ENCODE results near the gene KLHL25.
"Not testable (repeated sequence)": the region's sequence is repeated elsewhere in the genome, so short reads cannot be mapped to it uniquely, and the experiment has no call there.

Gene KLHL25, protein sequence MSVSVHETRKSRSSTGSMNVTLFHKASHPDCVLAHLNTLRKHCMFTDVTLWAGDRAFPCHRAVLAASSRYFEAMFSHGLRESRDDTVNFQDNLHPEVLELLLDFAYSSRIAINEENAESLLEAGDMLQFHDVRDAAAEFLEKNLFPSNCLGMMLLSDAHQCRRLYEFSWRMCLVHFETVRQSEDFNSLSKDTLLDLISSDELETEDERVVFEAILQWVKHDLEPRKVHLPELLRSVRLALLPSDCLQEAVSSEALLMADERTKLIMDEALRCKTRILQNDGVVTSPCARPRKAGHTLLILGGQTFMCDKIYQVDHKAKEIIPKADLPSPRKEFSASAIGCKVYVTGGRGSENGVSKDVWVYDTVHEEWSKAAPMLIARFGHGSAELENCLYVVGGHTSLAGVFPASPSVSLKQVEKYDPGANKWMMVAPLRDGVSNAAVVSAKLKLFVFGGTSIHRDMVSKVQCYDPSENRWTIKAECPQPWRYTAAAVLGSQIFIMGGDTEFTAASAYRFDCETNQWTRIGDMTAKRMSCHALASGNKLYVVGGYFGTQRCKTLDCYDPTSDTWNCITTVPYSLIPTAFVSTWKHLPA

DNA sequence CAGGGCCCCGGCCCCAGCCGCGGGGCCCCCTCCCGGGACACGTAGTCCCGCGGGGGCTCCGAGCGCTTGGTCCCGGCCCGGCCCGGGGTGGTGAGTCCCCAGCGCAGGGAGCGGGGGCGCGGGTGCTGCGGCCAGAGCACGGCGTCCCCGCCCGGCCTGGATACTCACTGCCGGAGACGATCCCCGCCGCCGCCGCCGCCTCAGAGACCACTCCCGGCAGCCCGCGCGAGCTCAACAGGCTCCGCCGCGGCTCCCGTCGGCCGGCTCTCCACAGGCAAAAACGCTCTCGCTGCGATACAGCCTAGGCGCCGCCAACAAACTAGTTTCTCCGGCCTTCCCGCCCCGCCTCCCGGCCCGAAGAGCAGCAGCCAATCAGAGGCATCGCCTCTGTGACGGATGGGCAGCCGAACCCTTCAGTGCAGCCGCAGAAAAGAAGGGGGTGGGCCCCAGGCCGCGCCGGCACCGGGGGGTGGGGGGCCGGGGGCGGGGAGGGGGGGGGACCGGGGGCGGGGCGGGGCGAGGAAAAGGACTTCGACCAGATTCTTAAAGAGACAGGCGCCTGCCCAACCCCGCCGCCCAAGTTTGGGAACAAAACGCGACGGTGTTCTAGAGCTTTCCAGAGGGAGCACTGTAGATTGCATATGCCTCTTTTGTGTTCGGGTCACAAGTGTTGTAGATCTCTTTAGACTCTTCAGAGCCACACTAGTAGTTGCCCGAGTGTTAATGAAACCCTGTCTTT is at the start of gene KLHL25:
Gene KLHL25, minus strand, starts transcription at position 328 of the 739 bp plus-strand sequence. CDS start 25,115 bp downstream, outside the sequence.
- DNase-seq: peak; percentile 89

DNA sequence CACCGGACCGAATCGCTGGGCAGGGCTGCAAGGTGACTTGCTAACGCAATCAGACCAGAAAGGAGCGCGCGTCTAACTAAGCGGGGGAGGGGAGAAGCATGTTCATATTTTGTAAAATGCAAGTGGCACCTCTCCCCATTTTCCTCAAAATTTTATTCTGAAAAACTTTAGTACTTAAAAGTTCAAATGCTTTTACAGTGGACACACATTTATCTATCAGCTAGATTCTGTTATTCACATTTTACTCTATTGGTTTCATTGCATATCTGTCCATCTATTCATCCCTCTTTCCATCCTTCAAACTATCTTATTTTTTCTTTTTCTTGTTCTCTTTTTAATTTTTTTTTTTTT is 46.1 kb upstream of the KLHL25 start:
- no peak for DNase-seq

DNA sequence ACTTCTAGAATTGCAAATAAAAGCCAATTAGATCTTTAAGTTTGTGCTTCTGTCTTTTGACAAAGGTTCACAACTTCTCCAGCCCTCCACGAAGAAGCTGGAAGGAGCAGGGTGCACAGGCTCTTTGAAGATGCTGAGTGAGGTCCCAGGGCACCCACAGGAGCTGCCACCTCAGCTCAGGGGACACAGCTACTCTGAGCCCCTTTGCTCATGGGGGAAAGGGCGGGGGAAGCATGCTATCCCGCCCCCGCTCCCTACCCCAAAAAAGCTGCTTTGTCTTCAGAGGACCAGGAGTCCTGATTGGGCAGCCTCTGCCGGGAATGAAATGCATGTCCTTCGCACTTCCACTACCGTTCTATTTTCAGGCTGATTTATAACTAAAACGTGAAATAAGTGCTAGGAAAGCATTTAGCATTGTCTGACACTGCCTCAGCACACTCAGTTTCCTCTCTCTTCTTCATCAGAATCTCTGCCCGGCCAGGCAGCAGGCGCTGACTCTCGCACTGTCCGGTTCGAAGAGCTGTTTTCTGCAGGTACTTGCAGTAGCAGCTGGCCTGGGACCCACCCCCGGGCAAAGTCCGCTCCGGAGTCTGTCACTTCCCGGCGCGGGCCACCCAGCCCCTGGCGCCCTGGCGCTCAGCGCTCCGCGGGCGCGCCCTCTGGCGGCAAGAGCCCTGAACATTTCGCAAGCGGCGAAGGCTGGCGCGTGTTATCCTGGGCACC is 45.5 kb upstream of the KLHL25 start:
- peak; percentile 34 for DNase-seq

DNA sequence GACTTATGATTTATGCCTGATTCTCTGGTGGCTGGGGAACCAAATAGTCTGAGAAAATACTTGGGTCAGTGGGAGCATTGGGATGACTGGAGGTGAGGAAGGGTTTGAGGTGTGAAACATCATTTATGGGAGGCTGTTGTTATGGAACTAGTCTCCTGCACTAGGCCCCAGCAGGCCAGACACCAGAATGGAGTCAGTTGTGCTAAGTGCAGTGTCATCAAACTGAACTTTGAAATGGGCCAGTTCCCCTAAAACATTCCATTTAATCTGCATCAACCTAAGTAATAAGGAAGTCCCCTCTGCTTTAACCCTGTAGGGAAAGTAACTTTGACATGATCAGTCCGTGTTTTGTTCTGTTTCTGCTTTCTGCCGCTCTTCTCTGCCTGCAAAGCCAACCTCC is 44.9 kb upstream of the KLHL25 start:
- DNase-seq: no peak

DNA sequence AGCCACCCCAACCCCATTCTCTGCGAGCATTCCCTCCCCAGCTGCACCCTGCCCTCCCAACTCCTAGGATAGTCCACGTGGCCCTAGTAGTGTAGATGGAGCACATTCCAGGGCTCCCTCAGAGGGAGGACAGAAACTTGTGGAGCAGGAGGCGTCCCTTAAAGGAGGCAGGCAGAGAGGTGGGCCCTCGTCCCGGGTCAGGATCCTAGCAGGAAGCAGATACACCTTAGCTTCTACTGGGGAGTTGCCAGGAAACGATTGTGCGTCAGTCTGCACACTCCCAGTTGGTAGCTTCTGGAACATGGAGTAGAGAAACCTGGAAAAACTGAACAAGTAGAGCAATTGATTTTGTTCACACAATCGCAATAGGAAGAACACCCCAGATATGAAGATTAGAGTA is 43.9 kb upstream of the KLHL25 start:
- no peak for DNase-seq

DNA sequence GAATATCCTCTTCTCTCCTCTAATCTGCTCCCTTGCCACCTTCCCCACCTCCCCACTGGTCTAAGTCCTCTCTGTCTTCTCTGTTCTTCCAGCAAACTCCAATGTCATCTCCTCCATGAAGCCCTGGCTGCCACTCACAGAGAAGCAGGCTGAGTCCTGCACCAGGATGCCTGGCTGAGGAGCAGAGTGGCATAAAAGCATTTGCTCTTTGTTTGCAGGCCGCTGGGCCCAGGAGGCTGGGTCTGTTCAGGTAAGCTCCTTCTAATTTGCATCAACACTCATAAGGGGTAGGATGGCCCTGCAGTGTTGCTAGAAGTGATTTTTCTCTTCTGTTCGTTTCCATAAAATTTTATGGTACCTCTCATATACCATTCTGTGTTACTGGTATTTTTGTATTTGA is 43.2 kb upstream of the KLHL25 start:
- DNase-seq: no peak

DNA sequence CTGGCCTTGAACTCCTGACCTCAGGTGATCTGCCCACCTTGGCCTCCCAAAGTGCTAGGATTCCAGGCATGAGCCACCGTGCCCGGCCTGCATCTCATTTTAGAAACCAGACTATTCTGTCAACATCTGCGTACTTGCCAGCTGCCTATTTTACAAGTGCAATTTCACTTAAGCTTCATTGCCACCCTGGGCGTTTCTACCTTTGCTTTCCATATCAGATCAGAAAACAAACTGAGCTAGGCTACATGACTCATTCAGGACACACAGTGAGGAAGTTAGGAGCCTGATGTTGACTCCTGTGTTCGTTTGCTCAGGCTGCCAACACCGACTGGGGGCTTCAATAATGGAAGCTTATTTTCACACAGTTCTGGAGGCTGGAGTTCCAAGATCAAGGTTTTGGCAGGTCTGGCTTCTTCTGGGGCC is 42.3 kb upstream of the KLHL25 start:
- no peak for DNase-seq

DNA sequence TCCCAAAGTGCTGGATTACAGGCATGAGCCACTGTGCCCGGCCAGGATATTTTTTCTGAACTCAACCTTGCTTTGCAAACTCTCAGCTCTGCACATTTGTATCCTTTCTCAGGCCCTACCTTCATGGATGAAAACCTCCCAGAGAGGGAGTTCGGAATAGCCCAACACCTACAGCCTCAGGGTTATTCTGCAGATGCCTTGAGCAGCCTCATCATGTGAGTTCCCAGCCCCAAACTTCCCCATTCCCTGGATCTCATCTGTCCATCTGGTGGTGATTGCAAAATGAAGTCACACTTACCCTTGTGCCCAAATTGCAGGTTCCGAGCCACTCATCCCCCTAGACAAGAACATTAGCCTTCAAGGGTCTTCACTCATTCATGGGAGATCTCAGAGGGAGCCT is 39.9 kb upstream of the KLHL25 start:
- no peak for DNase-seq

DNA sequence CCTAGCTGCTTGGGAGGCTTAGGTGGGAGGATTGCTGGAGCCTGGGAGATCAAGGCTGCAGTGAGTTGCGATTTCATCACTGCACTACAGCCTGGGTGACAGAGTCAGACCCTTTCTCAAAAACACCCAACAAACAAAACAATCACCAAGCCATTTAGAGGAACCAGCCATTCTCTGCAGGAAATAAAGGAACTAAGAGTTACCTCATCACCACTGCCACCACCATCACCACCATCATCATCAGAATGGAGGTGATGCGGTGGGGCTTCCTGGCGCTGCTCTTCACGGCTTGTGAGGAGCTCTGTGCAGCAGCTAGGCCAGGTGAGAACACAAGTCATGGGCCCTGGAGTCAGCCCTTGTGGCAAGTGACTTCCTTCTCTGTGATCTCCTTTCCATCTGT is 37.7 kb upstream of the KLHL25 start:
- DNase-seq: no peak

DNA sequence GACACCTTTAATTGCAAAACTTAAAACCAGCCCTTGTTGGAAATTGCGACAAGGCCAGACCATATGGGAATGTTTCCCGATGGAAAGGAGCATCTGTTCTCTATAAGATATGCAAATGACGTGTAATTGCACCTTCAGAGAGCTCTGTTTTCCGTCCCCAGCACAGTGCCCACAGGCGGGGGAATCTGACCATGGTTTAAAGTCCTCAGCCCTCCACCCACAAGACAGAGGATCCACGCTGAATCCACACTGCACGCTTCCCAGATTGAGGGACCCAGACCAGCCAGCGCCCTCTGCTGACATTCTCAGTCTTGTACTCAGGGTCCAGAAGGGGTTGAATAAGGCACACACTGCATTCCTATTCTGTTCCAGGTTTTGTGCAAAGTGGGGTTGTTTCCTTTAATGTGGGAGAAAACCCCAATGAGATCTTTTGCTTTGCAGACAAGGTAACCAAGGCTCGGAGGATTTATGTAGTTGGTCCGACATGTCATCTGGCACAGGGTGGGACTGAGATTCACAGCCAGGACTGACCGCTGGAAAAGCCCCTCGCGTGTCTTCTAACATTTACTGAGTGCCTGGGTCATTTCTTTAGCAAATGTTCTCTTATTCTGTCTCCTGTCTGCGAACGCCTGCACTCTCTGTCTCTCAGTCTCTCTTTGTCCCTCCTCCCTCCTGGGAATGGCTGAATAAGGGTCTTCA is 36.8 kb upstream of the KLHL25 start:
- DNase-seq: peak; percentile 9

DNA sequence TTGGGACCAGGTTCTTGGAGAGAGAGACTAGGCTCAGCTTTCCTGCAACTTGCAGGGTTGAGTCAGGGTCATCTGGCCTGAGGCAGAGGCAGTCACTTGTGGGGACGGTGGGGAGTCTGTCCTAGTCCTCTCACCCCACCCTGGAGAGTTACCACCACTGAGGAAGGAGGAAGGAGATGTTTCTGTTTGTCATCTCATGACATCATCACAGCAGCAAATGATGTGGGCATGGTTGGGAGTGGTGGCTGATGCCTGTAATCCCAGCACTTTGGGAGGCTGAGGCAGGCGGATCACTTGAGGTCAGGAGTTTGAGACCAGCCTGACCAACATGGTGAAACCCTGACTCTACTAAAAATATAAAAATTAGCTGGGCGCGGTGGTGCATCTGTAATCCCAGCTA is 35.0 kb upstream of the KLHL25 start:
- DNase-seq: not testable (repeated sequence)

DNA sequence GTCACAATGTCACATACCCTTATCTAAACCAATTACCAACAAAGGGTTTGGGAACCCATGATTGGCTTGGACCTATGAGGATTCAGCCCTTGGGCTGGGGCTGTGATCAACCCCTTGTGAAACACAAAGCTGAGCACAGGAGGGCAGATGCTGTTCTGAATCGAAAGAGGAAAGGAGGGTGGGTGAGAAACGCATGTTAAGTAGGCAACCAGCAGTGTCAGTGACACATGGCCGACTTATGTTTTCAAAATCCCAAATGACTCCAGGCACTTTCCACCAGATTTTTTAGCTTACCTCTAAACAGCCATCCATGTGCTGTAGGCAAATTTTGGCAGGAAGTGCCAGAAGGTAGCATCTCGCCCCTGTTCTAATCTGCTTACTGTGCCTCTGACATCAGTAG is 34.1 kb upstream of the KLHL25 start:
- DNase-seq: no peak

DNA sequence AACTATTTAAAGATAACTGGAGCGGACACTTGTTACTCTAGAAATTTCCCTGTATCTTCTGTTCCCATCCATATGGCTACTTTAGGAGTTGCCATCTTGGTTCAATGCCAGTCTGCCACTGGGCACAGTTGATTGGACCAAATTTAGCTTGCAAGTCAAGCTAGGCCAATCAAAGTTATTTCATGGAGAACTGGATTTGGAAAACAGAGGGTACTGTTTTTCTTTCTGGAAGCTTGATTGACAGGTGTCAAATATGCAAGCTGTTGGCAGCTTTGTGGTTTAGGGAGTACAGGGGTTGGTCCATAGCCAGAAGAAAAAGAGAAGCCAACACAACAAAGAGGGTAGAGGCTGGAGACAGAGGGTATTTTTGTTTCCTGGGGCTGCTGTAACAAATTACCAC is 33.4 kb upstream of the KLHL25 start:
- no peak for DNase-seq

DNA sequence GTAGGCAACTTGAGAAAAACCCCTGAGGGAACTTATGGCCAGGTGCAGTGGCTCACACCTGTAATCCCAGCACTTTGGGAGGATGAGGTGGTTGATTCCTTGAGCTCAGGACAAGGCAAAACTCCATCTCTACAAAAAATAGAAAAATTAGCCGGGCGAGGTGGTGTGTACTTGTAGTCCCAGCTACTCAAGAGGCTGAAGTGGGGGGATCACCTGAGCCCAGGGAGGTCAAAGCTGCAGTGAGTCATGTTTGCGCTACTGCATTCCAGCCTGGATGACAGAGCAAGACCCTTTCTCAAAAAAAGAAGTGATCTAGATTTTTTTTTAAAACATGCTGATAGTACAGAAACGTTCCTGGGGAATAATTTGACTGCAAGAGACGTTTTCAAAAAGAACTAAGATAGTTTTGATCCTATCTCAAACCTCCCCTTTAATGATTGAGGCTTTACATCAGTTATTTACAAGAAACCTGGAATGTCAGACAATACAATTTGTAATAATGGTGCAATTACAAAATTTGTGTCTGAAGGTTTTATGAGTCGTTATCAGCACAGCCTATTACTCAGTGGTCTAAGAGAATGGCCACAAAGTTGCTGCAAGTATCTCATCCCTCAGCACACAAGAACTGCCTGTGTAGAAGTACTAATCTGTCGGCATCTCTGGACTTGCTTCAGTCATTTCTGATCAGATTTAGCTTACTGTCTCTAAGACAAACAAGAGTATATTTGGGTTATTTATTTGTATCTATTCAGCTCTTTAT is 32.2 kb upstream of the KLHL25 start:
- DNase-seq: no peak

DNA sequence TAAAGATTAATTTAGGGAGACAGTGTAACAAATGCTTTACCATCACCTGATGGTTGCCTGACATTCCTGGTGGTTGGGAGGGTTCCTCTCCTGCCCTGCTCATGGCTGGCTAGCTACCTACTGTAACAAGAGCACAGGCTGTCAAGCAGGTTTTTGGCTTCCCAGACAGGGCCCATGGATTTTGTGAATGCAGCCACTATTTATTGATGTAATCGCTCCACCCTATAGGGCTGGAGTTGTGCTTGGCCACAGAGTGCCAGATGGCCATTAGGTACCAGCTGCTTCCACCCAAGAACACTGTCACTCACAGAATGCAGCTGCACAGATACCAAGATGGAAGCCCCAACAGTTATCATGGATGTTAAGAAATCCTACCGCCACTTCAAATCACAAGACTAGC is 31.0 kb upstream of the KLHL25 start:
- DNase-seq: no peak

DNA sequence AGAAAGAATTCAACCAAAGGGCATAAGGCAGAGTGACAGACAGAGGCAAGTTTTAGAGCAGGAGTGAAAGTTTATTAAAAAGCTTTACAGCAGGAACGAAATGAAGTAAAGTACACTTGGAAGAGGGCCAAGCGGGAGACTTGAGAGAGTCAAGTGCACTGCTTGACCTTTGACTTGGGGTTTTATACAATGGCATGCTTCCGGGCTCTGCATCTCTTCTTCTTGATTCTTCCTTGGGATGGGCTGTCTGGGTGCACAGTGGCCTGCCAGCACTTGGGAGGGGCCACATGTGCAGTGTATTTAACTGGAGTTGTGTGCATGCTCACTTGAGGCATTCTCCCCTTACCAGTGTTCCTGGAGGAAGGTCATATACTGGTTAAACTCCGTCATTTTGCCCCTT is 30.4 kb upstream of the KLHL25 start:
- DNase-seq: no peak

DNA sequence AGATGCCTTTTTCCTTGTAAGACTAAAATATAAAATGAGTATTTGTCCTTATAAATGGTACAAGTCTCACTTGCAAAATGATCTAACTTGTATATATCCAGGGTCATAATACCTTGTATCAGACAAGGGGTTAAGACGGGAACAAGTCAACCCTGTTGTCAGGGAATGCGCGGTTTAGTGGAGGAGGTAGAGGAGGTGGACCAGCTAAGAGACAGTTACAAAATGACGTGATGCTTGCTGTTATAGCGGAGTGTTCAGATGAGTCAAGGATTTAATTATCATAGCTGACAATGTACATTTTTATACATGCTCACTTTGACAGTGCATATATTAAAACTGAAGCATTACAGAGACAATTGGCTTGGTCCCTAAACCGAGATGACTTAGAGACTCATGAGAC is 26.8 kb upstream of the KLHL25 start:
- no peak for DNase-seq

DNA sequence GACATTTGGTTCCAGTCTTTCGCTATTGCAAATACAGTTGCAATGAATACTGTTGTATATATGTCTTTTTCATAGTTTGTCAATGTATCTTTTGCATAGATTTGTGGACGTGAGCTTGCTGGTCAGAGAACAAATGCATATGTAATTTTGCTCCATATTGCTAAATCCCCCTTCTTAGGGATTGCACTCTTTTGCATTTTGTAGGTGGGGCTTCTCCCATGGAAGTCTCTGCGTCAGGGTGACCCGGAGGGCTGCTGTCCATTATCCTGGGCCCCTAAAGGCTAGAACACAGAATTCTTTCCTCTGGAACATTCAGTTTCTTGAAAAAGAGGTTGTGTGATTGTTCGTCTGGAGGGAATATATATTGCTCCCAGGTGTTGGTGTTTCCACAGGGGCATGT is 25.2 kb upstream of the KLHL25 start:
- no peak for DNase-seq

DNA sequence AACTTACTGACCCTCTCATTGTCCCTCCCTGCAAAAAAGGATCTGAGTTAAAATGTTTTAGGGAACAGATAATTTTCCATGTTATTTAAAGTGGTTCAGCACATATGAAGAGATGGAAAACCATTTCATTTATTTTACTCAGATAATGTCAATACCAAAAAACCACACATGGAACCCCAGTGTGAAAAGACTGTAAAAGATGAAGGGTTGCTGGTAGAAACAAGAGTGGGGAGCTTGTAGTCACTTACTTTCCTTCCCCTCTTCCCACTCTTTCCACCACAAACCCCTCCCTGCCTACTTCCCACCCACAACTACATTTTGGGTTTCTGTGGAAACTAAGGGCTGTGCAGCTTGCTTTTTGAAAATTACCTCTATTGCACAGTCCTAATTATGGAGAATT is 18.5 kb upstream of the KLHL25 start:
- no peak for DNase-seq

DNA sequence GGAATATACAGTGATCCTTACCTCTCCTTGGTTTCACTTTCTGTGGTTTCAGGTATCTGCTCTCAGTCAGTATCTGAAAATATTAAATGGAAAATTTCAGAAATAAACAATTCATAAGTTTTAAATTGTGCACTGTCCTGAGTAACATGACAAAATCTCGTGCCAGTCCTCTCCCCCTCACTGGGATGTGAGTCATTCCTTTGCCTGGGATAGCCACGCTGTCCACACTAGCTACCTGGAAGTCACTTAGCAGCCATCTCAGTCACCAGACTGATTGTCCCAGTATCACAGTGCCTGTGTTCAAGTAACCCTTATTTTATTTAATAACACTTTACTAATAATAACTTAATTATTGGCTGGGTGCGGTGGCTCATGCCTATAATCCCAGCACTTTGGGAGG is 15.3 kb upstream of the KLHL25 start:
- no peak for DNase-seq

DNA sequence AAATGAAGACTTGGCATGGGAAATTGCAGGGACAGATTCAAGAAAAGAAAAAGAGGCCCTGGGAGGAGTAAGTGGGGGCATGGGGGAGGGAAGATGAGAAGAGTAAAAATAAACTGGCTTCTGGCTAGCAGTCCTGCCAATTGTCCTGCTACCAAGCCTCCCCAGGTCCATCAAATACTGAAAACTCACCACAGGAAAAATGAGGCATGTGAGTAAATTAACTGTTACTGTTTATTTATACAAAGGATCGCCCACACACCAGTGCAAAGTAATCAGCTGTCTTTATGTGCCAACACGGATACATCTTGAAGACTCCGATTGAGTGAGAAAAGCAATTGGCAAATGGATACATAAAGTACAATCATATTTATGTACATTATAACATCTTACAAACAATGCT is 10.7 kb upstream of the KLHL25 start:
- no peak for DNase-seq

All from NCI-H1092 treated with DMSO at 0.1 percent for 48 hours (cell line).